ENCODE measurements around the gene NTRK3. TPM values are rescaled to one million over a fixed set of nuclear protein-coding genes. Genes with fewer than 3 reads are reported as not detected.

Gene NTRK3
- total and polyA plus RNA-seq, 12 donors = 0.45 to 5.6 (median 2.3) TPM

- Histone ChIP-seq H3K27me3 (no peaks in the 10 kb centered on the region), H3K4me1 (peaks cover 0 to 16% (median 0%) of the 10 kb centered on the region in 9 donors), H3K36me3 (no peaks in the 10 kb centered on the region), H3K27ac (peak overlapping the region in 7 of 10 donors; percentile 4 to 79 (median 52)), H3K4me3 (no peak overlapping the region), H3K9me3 (no peaks in the 10 kb centered on the region)
- TF ChIP-seq CTCF (IDR thresholded peaks at IDR 0.05) = no peak
- intact Hi-C loops (cut with DNase I) = loop anchor here in 1 of 10 donors (5.0 to 10.0 kb wide), 4 partner anchors 93 to 934 kb away; no protein-coding TSS in a partner anchor
- ATAC-seq (peak; percentile 71 to 97 (median 92)), DNase-seq (peak; percentile 16 to 20)
- 61 to 71% methylated on average over 2 of the region's 2 CpGs for WGBS, 2 donors
Measured at GRCh38 chr15:87851497-87851896, 405.0 kb downstream of the NTRK3 start.

GRCh38 chr15:87850916-87851315, 405.6 kb downstream of the NTRK3 start:
- no peak for TF ChIP-seq CTCF (IDR thresholded peaks at IDR 0.05)
- ATAC-seq = peak; percentile 67 to 96 (median 89)
- H3K27ac ChIP-seq = peak overlapping the region in 7 of 10 donors; percentile 4 to 79 (median 52)

GRCh38 chr15:87849181-87849580, 407.4 kb downstream of the NTRK3 start:
- no peak for TF ChIP-seq CTCF (IDR thresholded peaks at IDR 0.05)
- intact Hi-C loops (cut with DNase I) = no loop called here
- ATAC-seq = no peak

More at GRCh38 chr15:87850916-87851315, 405.6 kb downstream of the NTRK3 start:
- Histone ChIP-seq H3K36me3 (no peaks in the 10 kb centered on the region), H3K4me1 (peaks cover 0 to 16% (median 0%) of the 10 kb centered on the region in 9 donors), H3K27me3 (no peaks in the 10 kb centered on the region), H3K9me3 (no peaks in the 10 kb centered on the region), H3K4me3 (no peak overlapping the region)
- DNase-seq = peak; percentile 16 to 33
- WGBS, 2 donors = 18 to 26% methylated on average over 4 of the region's 4 CpGs
- intact Hi-C loops (cut with DNase I) = loop anchor here in 1 of 10 donors (5.0 to 10.0 kb wide), 4 partner anchors 94 to 934 kb away; no protein-coding TSS in a partner anchor

GRCh38 chr15:87848012-87848411, 408.5 kb downstream of the NTRK3 start:
- H3K27ac ChIP-seq = no peak overlapping the region
- H3K4me3 ChIP-seq = no peak overlapping the region
- peaks cover 0 to 16% (median 0%) of the 10 kb centered on the region in 9 donors for H3K4me1 ChIP-seq
- TF ChIP-seq CTCF (IDR thresholded peaks at IDR 0.05) = no peak
- no peaks in the 10 kb centered on the region for H3K27me3 ChIP-seq
- H3K36me3 ChIP-seq = no peaks in the 10 kb centered on the region
- ATAC-seq (no peak), DNase-seq (no peak)
- WGBS, 2 donors = 78 to 88% methylated on average over 1 of the region's 1 CpG
- intact Hi-C loops (cut with DNase I) = no loop called here
- H3K9me3 ChIP-seq = no peaks in the 10 kb centered on the region

More at GRCh38 chr15:87849181-87849580, 407.4 kb downstream of the NTRK3 start:
- DNase-seq = no peak
- no peak overlapping the region for H3K4me3 ChIP-seq
- no peaks in the 10 kb centered on the region for H3K36me3 ChIP-seq
- H3K4me1 ChIP-seq = peaks cover 0 to 16% (median 0%) of the 10 kb centered on the region in 9 donors
- WGBS, 2 donors = 80 to 84% methylated on average over 2 of the region's 2 CpGs
- H3K27ac ChIP-seq = no peak overlapping the region
- H3K27me3 ChIP-seq = no peaks in the 10 kb centered on the region
- H3K9me3 ChIP-seq = no peaks in the 10 kb centered on the region
